HCT116 (cell line): ENCODE measurements around the gene SH3TC2. TPM values are rescaled to one million over a fixed set of nuclear protein-coding genes. Genes with fewer than 3 reads are reported as not detected.

Source experiments
- ATAC-seq: fragments of 200-7000 bp; cut with Tn5 transposase; 2 replicates; pipeline ENCODE4 v1.9.1; 2020; ENCODE audit warnings: mild to moderate bottlenecking, moderate library complexity
- BruUV-seq: library from RNA; stranded (reverse); fragments of 400-500 nt; replicated peaks from 2 replicates; lab custom pipeline; 2021; lab: Mats Ljungman, UMichigan
- CTCF ChIA-PET: fragments of 300-600 bp; sonication (Branson Sonifier 250); formaldehyde crosslinking; loops from one replicate; lab custom pipeline; 2021; ENCODE audit warnings: antibody characterized with exemption; lab: Charles Lee
- POLR2A ChIA-PET: fragments of 300-600, 350-600 bp; sonication (Branson Sonifier 250); formaldehyde crosslinking; loops from one replicate; lab custom pipeline; 2021; ENCODE audit warnings: antibody characterized with exemption; lab: Charles Lee
- RAD21 ChIA-PET, 2 experiments: fragments of 300-600 bp; sonication (Branson Sonifier 250); formaldehyde crosslinking; loops; one replicate each; lab custom pipeline; 2023; ENCODE audit warnings: low total read pairs in 2 of 2; ENCODE audit not compliant: uncharacterized antibody in 2 of 2, unreplicated experiment in 2 of 2, low non-redundant PET in 1 of 2; lab: Charles Lee
- DNase-seq: peaks from one replicate; pipeline ENCODE4 v3.0.0-alpha.2; 2010; ENCODE audit warnings: low read depth, low spot score
- H2AFZ ChIP-seq: fragments of 200-600 bp; shearing (Covaris generic), sonication (generic); 2 replicates; pipeline ENCODE4 v1.6.1; 2017; ENCODE audit warnings: low read depth, mixed run types, mixed read lengths, antibody characterized with exemption, low read length; ENCODE audit not compliant: poor library complexity, severe bottlenecking
- H3K27ac ChIP-seq: 2 replicates; pipeline ENCODE4 v1.5.1; 2012; ENCODE audit warnings: low read depth, low read length
- H3K27me3 ChIP-seq: fragments of 200-600 bp; sonication (generic); 2 replicates; pipeline ENCODE4 v1.6.1; 2016; ENCODE audit warnings: mixed run types, low read length, mixed read lengths; ENCODE audit not compliant: insufficient read depth
- H3K36me3 ChIP-seq, 2 experiments: fragments of 200-500 bp in 1 of 2; fragments of 200-600 bp in 1 of 2; sonication (Bioruptor generic) in 1 of 2; sonication (generic) in 1 of 2; 2 replicates each; pipeline versions ENCODE4 v1.5.1 to v1.6.1; 2014 to 2016; ENCODE audit warnings: low read length in 2 of 2, inconsistent platforms in 1 of 2, mixed read lengths in 1 of 2, mixed run types in 1 of 2; ENCODE audit not compliant: insufficient read depth in 2 of 2, control insufficient read depth in 1 of 2
- H3K4me1 ChIP-seq, 2 experiments: fragments of 200-600 bp in 1 of 2; sonication (generic) in 1 of 2; 2 replicates each; pipeline versions ENCODE4 v1.5.1 to v1.6.1; 2012 to 2017; ENCODE audit warnings: low read length in 2 of 2, inconsistent platforms in 1 of 2, mild to moderate bottlenecking in 1 of 2, mixed read lengths in 1 of 2, mixed run types in 1 of 2, moderate library complexity in 1 of 2; ENCODE audit not compliant: insufficient read depth in 2 of 2, control insufficient read depth in 1 of 2
- H3K4me2 ChIP-seq: fragments of 200-600 bp; sonication (generic); 2 replicates; pipeline ENCODE4 v1.6.1; 2017; ENCODE audit warnings: mixed run types, low read length, mixed read lengths
- H3K4me3 ChIP-seq, 2 experiments: fragments of 200-600 bp in 1 of 2; sonication (generic) in 1 of 2; replicated peaks in 1 of 2; 2 replicates each; pipeline ENCODE4 v1.5.1; 2011 to 2016; ENCODE audit warnings: low read length in 2 of 2, control low read depth in 1 of 2, low read depth in 1 of 2, mild to moderate bottlenecking in 1 of 2, mixed read lengths in 1 of 2, mixed run types in 1 of 2
- H3K79me2 ChIP-seq: fragments of 200-600 bp; sonication (generic); 2 replicates; pipeline ENCODE4 v1.6.1; 2017; ENCODE audit warnings: mild to moderate bottlenecking, mixed run types, low read length, moderate library complexity, mixed read lengths; ENCODE audit not compliant: insufficient read depth
- H3K9ac ChIP-seq: fragments of 200-600 bp; sonication (generic); 2 replicates; pipeline ENCODE4 v1.6.1; 2016; ENCODE audit warnings: low read length, mixed read lengths
- H3K9me2 ChIP-seq: fragments of 200-600 bp; sonication (generic), shearing (Covaris generic); 2 replicates; pipeline ENCODE4 v1.6.1; 2017; ENCODE audit warnings: mixed run types, mild to moderate bottlenecking, moderate library complexity; ENCODE audit not compliant: insufficient read depth
- H3K9me3 ChIP-seq, 2 experiments: fragments of 200-500 bp in 1 of 2; fragments of 200-600 bp in 1 of 2; sonication (Bioruptor generic) in 1 of 2; sonication (generic) in 1 of 2; 2 replicates each; pipeline ENCODE4 v1.6.1; 2014 to 2017; ENCODE audit warnings: low read length in 2 of 2, mixed read lengths in 2 of 2, inconsistent platforms in 1 of 2, low read depth in 1 of 2, mild to moderate bottlenecking in 1 of 2, mixed run types in 1 of 2, moderate library complexity in 1 of 2; ENCODE audit not compliant: control insufficient read depth in 1 of 2, insufficient read depth in 1 of 2
- H4K20me1 ChIP-seq: fragments of 200-600 bp; sonication (generic), shearing (Covaris generic); 2 replicates; pipeline ENCODE4 v1.6.1; 2017; ENCODE audit warnings: mixed run types, mild to moderate bottlenecking, moderate library complexity; ENCODE audit not compliant: insufficient read depth
- CEBPB ChIP-seq: IDR thresholded peaks from 2 replicates; pipeline ENCODE4 v1.6.1; 2012; ENCODE audit warnings: low read depth
- EZH2phosphoT487 ChIP-seq: fragments of 200-600 bp; IDR thresholded peaks from 2 replicates; pipeline ENCODE4 v1.6.1; 2018; ENCODE audit warnings: antibody characterized with exemption, borderline replicate concordance
- FOSL1 ChIP-seq: IDR thresholded peaks from 2 replicates; pipeline ENCODE4 v1.6.1; 2012; ENCODE audit warnings: low read depth
- POLR2A ChIP-seq: IDR thresholded peaks from 2 replicates; pipeline ENCODE4 v1.7.0; 2011; ENCODE audit warnings: borderline replicate concordance; ENCODE audit not compliant: insufficient read depth, insufficient read length; ENCODE audit errors: extremely low read depth
- POLR2AphosphoS5 ChIP-seq: IDR thresholded peaks from 2 replicates; pipeline ENCODE4 v1.6.1; 2011; ENCODE audit warnings: mild to moderate bottlenecking, low read depth, low read length, moderate library complexity
- RAD21 ChIP-seq: IDR thresholded peaks from 2 replicates; pipeline ENCODE4 v1.6.1; 2012; ENCODE audit warnings: low read depth, mild to moderate bottlenecking
- SIN3A ChIP-seq: IDR thresholded peaks from 2 replicates; pipeline ENCODE4 v1.6.1; 2012; ENCODE audit warnings: low read depth
- YY1 ChIP-seq: IDR thresholded peaks from 2 replicates; pipeline ENCODE4 v1.6.1; 2011; ENCODE audit warnings: low read length, low read depth, moderate library complexity, mild to moderate bottlenecking; ENCODE audit not compliant: insufficient replicate concordance; ENCODE audit errors: extremely low read depth
- ZBTB33 ChIP-seq: IDR thresholded peaks from 2 replicates; pipeline ENCODE4 v1.6.1; 2011; ENCODE audit warnings: mild to moderate bottlenecking, low read length, moderate library complexity; ENCODE audit not compliant: insufficient replicate concordance; ENCODE audit errors: extremely low read depth
- intact Hi-C: fragments of 100-400 bp; cut with micrococcal nuclease; formaldehyde crosslinking; loops from 2 replicates; pipeline ENCODE4 v1.10.0; 2022
- total RNA-seq: library from RNA; stranded (reverse); gene quantifications from one replicate; pipeline ENCODE4 v1.2.1, GENCODE V29; 2021; ENCODE audit not compliant: unreplicated experiment
- TF ChIP-seq, protein P1 (sequence below): IDR thresholded peaks from 2 replicates; pipeline ENCODE4 v1.6.1; 2012
- TF ChIP-seq, protein P2 (sequence below): IDR thresholded peaks from 2 replicates; pipeline ENCODE4 v1.6.1; 2012; ENCODE audit warnings: low read depth

Gene SH3TC2
- total RNA-seq, 1 experiment from 2014 or later, result 12.8 TPM

DNA sequence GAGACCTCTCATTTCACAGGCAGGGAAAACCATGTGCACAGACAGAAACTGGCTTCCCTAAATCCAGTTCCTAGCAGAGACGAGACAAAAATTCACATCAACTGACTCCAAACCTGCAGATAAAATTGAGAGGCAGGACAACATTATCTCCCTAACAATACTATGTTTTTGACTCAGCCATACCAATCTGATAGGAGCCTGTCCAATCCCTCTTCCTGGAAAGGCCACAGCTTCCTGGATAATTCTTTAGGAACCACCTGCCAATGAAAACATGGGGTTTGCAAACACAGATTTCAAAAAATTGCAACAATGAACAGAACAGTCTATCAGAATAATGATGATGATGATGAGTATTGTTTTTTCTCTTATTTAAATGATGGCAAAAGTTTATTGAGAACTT is 22.4 kb downstream of the SH3TC2 start:
- Histone ChIP-seq H3K9me3 (no peaks in the 10 kb centered on the region), H3K27ac (no peak overlapping the region), H3K27me3 (no peaks in the 10 kb centered on the region), H4K20me1 (no peaks in the 10 kb centered on the region), H3K4me2 (no peak overlapping the region), H3K4me1 (peaks cover 0 to 13% of the 10 kb centered on the region in 2 experiments; a peak in 1 of 4 replicates), H3K9ac (no peak overlapping the region), H3K4me3 (no peak overlapping the region), H3K36me3 (no peaks in the 10 kb centered on the region), H3K79me2 (no peaks in the 10 kb centered on the region), H2AFZ (no peak overlapping the region), H3K9me2 (no peaks in the 10 kb centered on the region)
- BruUV-seq, result no TSS peak
- RAD21 ChIA-PET, result no interaction called here
- ATAC-seq, result no peak
- intact Hi-C loops, result no loop called here
- POLR2A ChIA-PET, result no interaction called here
- DNase-seq, result no peak
- CTCF ChIA-PET, result no interaction called here
- TF ChIP-seq SIN3A (no peak), POLR2A (no peak), CEBPB (no peak), RAD21 (no peak), YY1 (no peak)
- TF ChIP-seq, protein P1, sequence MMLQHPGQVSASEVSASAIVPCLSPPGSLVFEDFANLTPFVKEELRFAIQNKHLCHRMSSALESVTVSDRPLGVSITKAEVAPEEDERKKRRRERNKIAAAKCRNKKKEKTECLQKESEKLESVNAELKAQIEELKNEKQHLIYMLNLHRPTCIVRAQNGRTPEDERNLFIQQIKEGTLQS, result no peak

DNA sequence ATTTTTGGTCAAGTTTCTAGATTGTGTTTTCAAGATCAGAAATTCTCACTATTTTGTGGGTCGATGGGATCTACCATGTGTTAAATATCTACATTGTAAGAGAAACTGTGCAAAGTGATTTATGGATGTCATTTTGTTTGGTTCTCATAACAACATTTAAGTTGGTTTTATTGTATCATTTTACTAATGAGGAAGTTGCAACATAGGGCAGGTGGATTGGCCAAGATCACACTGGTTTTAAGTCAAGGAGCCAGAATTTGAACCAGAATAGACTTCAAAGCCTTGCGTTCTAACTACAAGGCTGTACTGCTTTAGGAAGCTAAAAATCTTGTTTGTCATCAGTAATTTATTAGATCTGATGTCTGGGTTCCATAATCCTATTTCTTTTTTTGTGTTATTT is 23.4 kb downstream of the SH3TC2 start:
- H3K79me2 ChIP-seq, result no peaks in the 10 kb centered on the region
- H4K20me1 ChIP-seq, result no peaks in the 10 kb centered on the region
- H3K9me2 ChIP-seq, result no peaks in the 10 kb centered on the region
- no peak overlapping the region for H2AFZ ChIP-seq
- DNase-seq (no peak), ATAC-seq (no peak)
- H3K4me1 ChIP-seq, result peaks cover 0 to 14% of the 10 kb centered on the region in 2 experiments; a peak in 1 of 4 replicates
- no peaks in the 10 kb centered on the region for H3K27me3 ChIP-seq
- intact Hi-C loops, result loop anchor here (10.0 kb wide), 2 partner anchors 215 to 595 kb away; partner anchors contain the start of gene ADRB2
- H3K27ac ChIP-seq, result no peak overlapping the region
- no peak overlapping the region for H3K4me2 ChIP-seq
- no TSS peak for BruUV-seq
- no peaks in the 10 kb centered on the region for H3K36me3 ChIP-seq
- no peak overlapping the region for H3K9ac ChIP-seq
- no peak overlapping the region for H3K4me3 ChIP-seq
- ChIA-PET RAD21 (interaction anchor here (1.1 to 1.4 kb wide), 2 partner anchors 75 kb away, joined by 3 to 4 read pairs; no protein-coding TSS in a partner anchor), CTCF (interaction anchor here (1.0 to 1.8 kb wide), 4 partner anchors 75 to 309 kb away, joined by 3 to 8 read pairs (median 6); no protein-coding TSS in a partner anchor), POLR2A (no interaction called here)
- H3K9me3 ChIP-seq, result no peaks in the 10 kb centered on the region
- TF ChIP-seq YY1 (no peak), POLR2AphosphoS5 (no peak), FOSL1 (no peak), EZH2phosphoT487 (no peak), ZBTB33 (no peak)
- TF ChIP-seq, protein P2, sequence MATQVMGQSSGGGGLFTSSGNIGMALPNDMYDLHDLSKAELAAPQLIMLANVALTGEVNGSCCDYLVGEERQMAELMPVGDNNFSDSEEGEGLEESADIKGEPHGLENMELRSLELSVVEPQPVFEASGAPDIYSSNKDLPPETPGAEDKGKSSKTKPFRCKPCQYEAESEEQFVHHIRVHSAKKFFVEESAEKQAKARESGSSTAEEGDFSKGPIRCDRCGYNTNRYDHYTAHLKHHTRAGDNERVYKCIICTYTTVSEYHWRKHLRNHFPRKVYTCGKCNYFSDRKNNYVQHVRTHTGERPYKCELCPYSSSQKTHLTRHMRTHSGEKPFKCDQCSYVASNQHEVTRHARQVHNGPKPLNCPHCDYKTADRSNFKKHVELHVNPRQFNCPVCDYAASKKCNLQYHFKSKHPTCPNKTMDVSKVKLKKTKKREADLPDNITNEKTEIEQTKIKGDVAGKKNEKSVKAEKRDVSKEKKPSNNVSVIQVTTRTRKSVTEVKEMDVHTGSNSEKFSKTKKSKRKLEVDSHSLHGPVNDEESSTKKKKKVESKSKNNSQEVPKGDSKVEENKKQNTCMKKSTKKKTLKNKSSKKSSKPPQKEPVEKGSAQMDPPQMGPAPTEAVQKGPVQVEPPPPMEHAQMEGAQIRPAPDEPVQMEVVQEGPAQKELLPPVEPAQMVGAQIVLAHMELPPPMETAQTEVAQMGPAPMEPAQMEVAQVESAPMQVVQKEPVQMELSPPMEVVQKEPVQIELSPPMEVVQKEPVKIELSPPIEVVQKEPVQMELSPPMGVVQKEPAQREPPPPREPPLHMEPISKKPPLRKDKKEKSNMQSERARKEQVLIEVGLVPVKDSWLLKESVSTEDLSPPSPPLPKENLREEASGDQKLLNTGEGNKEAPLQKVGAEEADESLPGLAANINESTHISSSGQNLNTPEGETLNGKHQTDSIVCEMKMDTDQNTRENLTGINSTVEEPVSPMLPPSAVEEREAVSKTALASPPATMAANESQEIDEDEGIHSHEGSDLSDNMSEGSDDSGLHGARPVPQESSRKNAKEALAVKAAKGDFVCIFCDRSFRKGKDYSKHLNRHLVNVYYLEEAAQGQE, result no peak
